Prostate gland (tissue), 2 donors: ENCODE measurements around the gene PRKG1.

Experiments used
- CTCF ChIP-seq, 4 experiments: fragments of 200-600 bp in 2 of 4; fragments of 450-650 bp in 2 of 4; sonication (generic) in 2 of 4; IDR thresholded peaks; 1 replicate in 3 of 4; 2 replicates in 1 of 4; pipeline ENCODE4 v1.5.1; 2016 to 2019; ENCODE audit warnings: antibody characterized with exemption in 4 of 4, mild to moderate bottlenecking in 2 of 4, moderate library complexity in 2 of 4
- POLR2A ChIP-seq: fragments of 450-650 bp; IDR thresholded peaks from one replicate; pipeline ENCODE4 v1.6.1; 2016; ENCODE audit warnings: antibody characterized with exemption, mild to moderate bottlenecking
- POLR2AphosphoS5 ChIP-seq: sonication (generic); formaldehyde crosslinking; IDR thresholded peaks from one replicate; pipeline ENCODE4 v1.6.1; 2017; ENCODE audit warnings: antibody characterized with exemption

- TF ChIP-seq CTCF (IDR thresholded peaks at IDR 0.05): no peak
- no peak for TF ChIP-seq POLR2A
- no peak for TF ChIP-seq POLR2AphosphoS5
Measured at GRCh38 chr10:51377932-51378599, 303.8 kb downstream of the PRKG1 start.
